OCI-LY7 (cell line): Measurements from ENCODE around the gene PCDHB11.

ENCODE experiments used
- CTCF ChIP-seq: fragments of 200-600 bp; sonication (generic); conservative IDR thresholded peaks from 2 replicates; pipeline ENCODE4 v1.5.1; 2014; ENCODE audit warnings: mild to moderate bottlenecking, antibody characterized with exemption, low read length, moderate library complexity, mixed read lengths
- EZH2phosphoT487 ChIP-seq: fragments of 200-600 bp; sonication (generic); IDR thresholded peaks from 2 replicates; pipeline ENCODE4 v1.6.1; 2018; ENCODE audit warnings: low read depth, borderline replicate concordance, mild to moderate bottlenecking, mixed run types, antibody characterized with exemption, low read length, moderate library complexity, mixed read lengths

GRCh38 chr5:141234109-141234667 is 34.8 kb downstream of the PCDHB11 start:
- TF ChIP-seq EZH2phosphoT487 (no peak), CTCF (no peak)
